Psoas muscle (tissue), 8 donors: ENCODE data around the gene ATP7A. TPM values are rescaled to one million over a fixed set of nuclear protein-coding genes. Genes with fewer than 3 reads are reported as not detected.

Source experiments
- ATAC-seq, 4 donors: fragments of 200-7000 bp; cut with Tn5 transposase; one replicate each; pipeline ENCODE4 v1.9.1; 2020; ENCODE audit warnings: moderate library complexity in 3 of 4, mild to moderate bottlenecking in 2 of 4
- DNase-seq, 2 donors: peaks; one replicate each; pipeline ENCODE4 v3.0.0-alpha.2; 2020
- H3K27ac ChIP-seq: fragments of 200-600 bp; one replicate; pipeline ENCODE4 v1.8.0; 2022
- H3K27me3 ChIP-seq, 3 donors: fragments of 200-600 bp in 1 of 3; one replicate each; pipeline versions ENCODE4 v1.6.1 to v1.8.0; 2013 to 2022; ENCODE audit warnings: low read length in 2 of 3, mild to moderate bottlenecking in 2 of 3, moderate library complexity in 1 of 3; ENCODE audit not compliant: insufficient read depth in 3 of 3
- H3K36me3 ChIP-seq, 2 donors: fragments of 200-600 bp in 1 of 2; one replicate each; pipeline versions ENCODE4 v1.6.1 to v1.8.0; 2013 to 2022; ENCODE audit warnings: low read depth in 1 of 2, mild to moderate bottlenecking in 1 of 2, moderate library complexity in 1 of 2; ENCODE audit not compliant: insufficient read depth in 1 of 2
- H3K4me1 ChIP-seq: fragments of 200-600 bp; one replicate; pipeline ENCODE4 v1.8.0; 2022
- H3K4me3 ChIP-seq: fragments of 200-600 bp; one replicate; pipeline ENCODE4 v1.8.0; 2022; ENCODE audit warnings: mild to moderate bottlenecking
- H3K9me3 ChIP-seq: fragments of 200-600 bp; one replicate; pipeline ENCODE4 v1.8.0; 2022
- WGBS, 3 donors: extraction: QIAGEN DNeasy Blood & Tissue Kit; methylation state at CpG; one replicate each; pipeline versions ENCODE4 v1.1.6 to v1.1.7; 2013; 5-methylcytosine and 5-hydroxymethylcytosine counted together
- intact Hi-C, 2 donors: fragments of 100-400 bp; cut with DNase I; formaldehyde crosslinking; loops; one replicate each; pipeline versions ENCODE4 v1.11.0 to v1.14.2; 2022
- polyA plus RNA-seq, 3 donors: library from polyadenylated mRNA; stranded (reverse); fragments of 200-250 nt; gene quantifications; one replicate each; pipeline ENCODE4 v1.2.3, GENCODE V29; 2013
- total RNA-seq, 4 donors: library from RNA; stranded (reverse); fragmentation: NEBNext Ultra II Directional in 2 of 4; extraction: Animal tissue kit (Norgen Biotek cat#: 25700) in 2 of 4; gene quantifications; one replicate each; pipeline versions ENCODE4 v1.2.1 to v1.2.4, GENCODE V29; 2021 to 2023
- TF ChIP-seq, protein P1 (sequence below): fragments of 200-600 bp; IDR thresholded peaks from one replicate; pipeline ENCODE4 v1.8.0; 2022; ENCODE audit warnings: antibody characterized with exemption
- donor health status: healthy with polysubstance abuse.
- donor health status: DM: no; HTN: no; CAD: no; lungs with moderate emphysema.
- donor health status: Bipolar disorder and iron deficiency.
- donor health status: healthy.
- donor health status: DM: yes; HTN: yes; CAD: no.
- donor health status: DM: no; HTN: no; CAD: no.
- donor health status: DM: no; HTN: no; CAD: no.
- donor health status: DM: yes; HTN: yes; CAD: no.

The ATP7A gene
- total and polyA plus RNA-seq, 7 donors, result 0.97 to 6.0 (median 3.4) TPM

- DNase-seq (no peak), ATAC-seq (no peak)
- TF ChIP-seq, protein P1, sequence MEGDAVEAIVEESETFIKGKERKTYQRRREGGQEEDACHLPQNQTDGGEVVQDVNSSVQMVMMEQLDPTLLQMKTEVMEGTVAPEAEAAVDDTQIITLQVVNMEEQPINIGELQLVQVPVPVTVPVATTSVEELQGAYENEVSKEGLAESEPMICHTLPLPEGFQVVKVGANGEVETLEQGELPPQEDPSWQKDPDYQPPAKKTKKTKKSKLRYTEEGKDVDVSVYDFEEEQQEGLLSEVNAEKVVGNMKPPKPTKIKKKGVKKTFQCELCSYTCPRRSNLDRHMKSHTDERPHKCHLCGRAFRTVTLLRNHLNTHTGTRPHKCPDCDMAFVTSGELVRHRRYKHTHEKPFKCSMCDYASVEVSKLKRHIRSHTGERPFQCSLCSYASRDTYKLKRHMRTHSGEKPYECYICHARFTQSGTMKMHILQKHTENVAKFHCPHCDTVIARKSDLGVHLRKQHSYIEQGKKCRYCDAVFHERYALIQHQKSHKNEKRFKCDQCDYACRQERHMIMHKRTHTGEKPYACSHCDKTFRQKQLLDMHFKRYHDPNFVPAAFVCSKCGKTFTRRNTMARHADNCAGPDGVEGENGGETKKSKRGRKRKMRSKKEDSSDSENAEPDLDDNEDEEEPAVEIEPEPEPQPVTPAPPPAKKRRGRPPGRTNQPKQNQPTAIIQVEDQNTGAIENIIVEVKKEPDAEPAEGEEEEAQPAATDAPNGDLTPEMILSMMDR, result no peak
- 57 to 100% (median 93%) methylated on average over 2 of the region's 2 CpGs for WGBS, 3 donors
- Histone ChIP-seq H3K27me3 (no peaks in the 10 kb centered on the region), H3K4me3 (no peak overlapping the region), H3K36me3 (no peaks in the 10 kb centered on the region), H3K27ac (no peak overlapping the region), H3K9me3 (no peaks in the 10 kb centered on the region), H3K4me1 (no peaks in the 10 kb centered on the region)
- intact Hi-C loops, result no loop called here
Observed at GRCh38 chrX:77975755-77976154, 65.3 kb downstream of the ATP7A start.

DNA sequence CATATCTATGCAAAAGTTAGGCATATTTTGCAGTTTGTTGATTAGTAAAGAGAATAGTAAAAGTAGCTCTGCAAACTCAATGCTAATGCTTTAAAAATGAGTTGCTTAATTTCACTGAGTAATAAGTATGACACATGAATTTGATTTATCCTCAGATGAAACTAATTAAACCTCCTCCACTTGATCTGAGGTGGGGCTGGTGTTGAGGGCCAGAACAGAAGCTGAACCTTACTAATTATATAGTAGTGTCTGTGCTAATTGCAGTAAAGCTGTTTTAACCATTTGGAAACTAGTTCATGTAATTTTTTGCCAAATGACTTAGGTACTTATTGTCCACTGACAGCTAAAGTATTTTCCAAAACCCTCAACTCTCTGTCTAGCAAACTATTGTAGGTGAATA is 66.6 kb downstream of the ATP7A start:
- Histone ChIP-seq H3K36me3 (no peaks in the 10 kb centered on the region), H3K4me1 (no peaks in the 10 kb centered on the region), H3K27ac (no peak overlapping the region), H3K27me3 (no peaks in the 10 kb centered on the region), H3K4me3 (no peak overlapping the region), H3K9me3 (no peaks in the 10 kb centered on the region)
- intact Hi-C loops, result no loop called here
- DNase-seq, result no peak
- ATAC-seq, result no peak
- TF ChIP-seq, protein P1, result no peak

GRCh38 chrX:77977518-77977917 is 67.0 kb downstream of the ATP7A start:
- Histone ChIP-seq H3K9me3 (no peaks in the 10 kb centered on the region), H3K4me1 (no peaks in the 10 kb centered on the region), H3K36me3 (no peaks in the 10 kb centered on the region), H3K27ac (no peak overlapping the region), H3K27me3 (no peaks in the 10 kb centered on the region), H3K4me3 (no peak overlapping the region)
- TF ChIP-seq, protein P1, result no peak
- no peak for ATAC-seq
- intact Hi-C loops, result no loop called here
- DNase-seq, result no peak
- WGBS, 3 donors, result 94 to 100% (median 98%) methylated on average over 1 of the region's 1 CpG

GRCh38 chrX:77979870-77980269 is 69.4 kb downstream of the ATP7A start:
- Histone ChIP-seq H3K9me3 (no peaks in the 10 kb centered on the region), H3K27ac (no peak overlapping the region), H3K36me3 (no peaks in the 10 kb centered on the region), H3K4me1 (no peaks in the 10 kb centered on the region), H3K4me3 (no peak overlapping the region), H3K27me3 (no peaks in the 10 kb centered on the region)
- no peak for ATAC-seq
- TF ChIP-seq, protein P1, result no peak
- DNase-seq, result no peak
- WGBS, 3 donors, result 81 to 98% (median 96%) methylated on average over 4 of the region's 4 CpGs
- intact Hi-C loops, result no loop called here

DNA sequence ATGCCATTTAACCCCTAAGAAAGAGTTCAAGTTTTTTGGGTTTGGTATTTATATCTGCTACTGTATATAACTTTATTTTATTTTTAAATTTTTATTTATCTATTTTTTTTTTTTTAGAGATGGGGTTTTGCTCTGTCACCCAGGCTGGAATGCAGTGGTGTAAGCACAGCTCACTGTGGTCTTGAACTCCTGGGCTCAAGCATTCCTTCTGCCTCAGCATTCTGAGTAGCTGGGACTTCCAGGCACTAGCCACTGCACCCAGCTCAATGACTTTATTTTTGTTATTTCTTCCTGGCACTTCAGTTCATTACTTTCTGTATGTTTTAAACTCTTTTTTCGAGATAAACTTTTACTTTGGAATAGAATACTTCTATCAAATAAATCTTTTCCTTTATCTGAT is 101.4 kb downstream of the ATP7A start:
- TF ChIP-seq, protein P1, result no peak
- Histone ChIP-seq H3K4me3 (no peak overlapping the region), H3K4me1 (no peaks in the 10 kb centered on the region), H3K9me3 (no peaks in the 10 kb centered on the region), H3K27ac (no peak overlapping the region), H3K36me3 (peaks cover 0 to 4% of the 10 kb centered on the region in 2 donors), H3K27me3 (no peaks in the 10 kb centered on the region)
- no peak for DNase-seq
- no peak for ATAC-seq
- intact Hi-C loops, result no loop called here
- 79 to 100% (median 96%) methylated on average over 1 of the region's 1 CpG for WGBS, 3 donors
